WTC11 (cell line): ENCODE data around the gene CFAP74. TPM values are rescaled to one million over a fixed set of nuclear protein-coding genes. Genes with fewer than 3 reads are reported as not detected.

ENCODE experiments used
- ATAC-seq: fragments of 200-7000 bp; cut with Tn5 transposase; 2 replicates; pipeline ENCODE4 v1.10.0; 2021; ENCODE audit warnings: mild to moderate bottlenecking, moderate library complexity
- CTCF ChIA-PET: fragments of 300-600 bp; sonication (Branson Sonifier 250); formaldehyde crosslinking; loops from one replicate; lab custom pipeline; 2021; ENCODE audit warnings: antibody characterized with exemption; lab: Charles Lee
- POLR2A ChIA-PET: fragments of 350-600 bp; sonication (Branson Sonifier 250); formaldehyde crosslinking; loops from one replicate; lab custom pipeline; 2021; ENCODE audit warnings: antibody characterized with exemption; lab: Charles Lee
- DNase-seq: peaks from one replicate; pipeline ENCODE4 v3.0.0; 2021; ENCODE audit warnings: low spot score
- H3K27ac Mint-ChIP-seq: 2 replicates; pipeline ENCODE4 v1.8.0; 2021; ENCODE audit warnings: mixed read lengths
- H3K27me3 Mint-ChIP-seq: 2 replicates; pipeline ENCODE4 v1.8.0; 2021; ENCODE audit warnings: low read depth, mild to moderate bottlenecking, moderate library complexity, mixed read lengths
- H3K36me3 Mint-ChIP-seq: 2 replicates; pipeline ENCODE4 v1.8.0; 2021; ENCODE audit warnings: mixed read lengths
- H3K4me1 Mint-ChIP-seq: 2 replicates; pipeline ENCODE4 v1.8.0; 2022; ENCODE audit warnings: mixed read lengths
- H3K4me3 Mint-ChIP-seq: 2 replicates; pipeline ENCODE4 v1.8.0; 2021; ENCODE audit warnings: mild to moderate bottlenecking, moderate library complexity, mixed read lengths
- H3K9me3 Mint-ChIP-seq: 2 replicates; pipeline ENCODE4 v1.8.0; 2021; ENCODE audit warnings: mixed read lengths
- ARID4B ChIP-seq: sonication (generic); formaldehyde crosslinking; IDR thresholded peaks from 2 replicates; pipeline ENCODE4 v1.8.0; 2023; ENCODE audit warnings: missing genetic modification reagents, mild to moderate bottlenecking, borderline replicate concordance
- E2F1 ChIP-seq: sonication (generic); formaldehyde crosslinking; IDR thresholded peaks from 2 replicates; pipeline ENCODE4 v1.8.0; 2022; ENCODE audit warnings: mild to moderate bottlenecking, missing genetic modification reagents
- ETV6 ChIP-seq: sonication (generic); formaldehyde crosslinking; IDR thresholded peaks from 2 replicates; pipeline ENCODE4 v1.8.1; 2022; ENCODE audit warnings: mild to moderate bottlenecking, missing genetic modification reagents
- GABPB1 ChIP-seq: sonication (generic); formaldehyde crosslinking; IDR thresholded peaks from 2 replicates; pipeline ENCODE4 v1.8.1; 2023; ENCODE audit warnings: mild to moderate bottlenecking, missing genetic modification reagents
- GRHL2 ChIP-seq: fragments of 250-450 bp; sonication (Bioruptor Pico); IDR thresholded peaks from 2 replicates; pipeline ENCODE4 v1.8.0; 2022; ENCODE audit warnings: mild to moderate bottlenecking, moderate library complexity; ENCODE audit not compliant: insufficient replicate concordance, severe bottlenecking
- KAT7 ChIP-seq: sonication (generic); formaldehyde crosslinking; IDR thresholded peaks from 2 replicates; pipeline ENCODE4 v1.8.1; 2023; ENCODE audit warnings: missing genetic modification reagents, mild to moderate bottlenecking, borderline replicate concordance
- MLX ChIP-seq: sonication (generic); formaldehyde crosslinking; IDR thresholded peaks from 2 replicates; pipeline ENCODE4 v1.8.1; 2023; ENCODE audit warnings: mild to moderate bottlenecking, missing genetic modification reagents, moderate library complexity
- NR1H2 ChIP-seq: sonication (generic); formaldehyde crosslinking; IDR thresholded peaks from 2 replicates; pipeline ENCODE4 v1.9.0; 2021; ENCODE audit warnings: mild to moderate bottlenecking, moderate library complexity, missing genetic modification reagents
- NR2C2 ChIP-seq: sonication (generic); formaldehyde crosslinking; IDR thresholded peaks from 2 replicates; pipeline ENCODE4 v1.8.0; 2022; ENCODE audit warnings: mild to moderate bottlenecking, missing genetic modification reagents
- ZNF138 ChIP-seq: sonication (generic); formaldehyde crosslinking; conservative IDR thresholded peaks from 2 replicates; pipeline ENCODE4 v1.8.1; 2022; ENCODE audit warnings: mild to moderate bottlenecking, moderate library complexity, missing genetic modification reagents
- ZSCAN18 ChIP-seq: fragments of 250-450 bp; sonication (Bioruptor Pico); IDR thresholded peaks from 2 replicates; pipeline ENCODE4 v2.1.2; 2022; ENCODE audit warnings: mild to moderate bottlenecking, moderate library complexity
- total RNA-seq: library from RNA; stranded (reverse); gene quantifications from 3 replicates; pipeline ENCODE4 v1.2.3, GENCODE V29; 2021

The CFAP74 gene
- total RNA-seq, 1 experiment from 2014 or later: 0.35 TPM

- TF ChIP-seq ZSCAN18 (CRISPR knock-in tag) (no peak), KAT7 (0 out of 2 replicates have a peak, but pooled peaks have one; percentile 48), MLX (CRISPR knock-in tag) (no peak), NR2C2 (CRISPR knock-in tag) (no peak), GRHL2 (CRISPR knock-in tag) (no peak)
Observed at GRCh38 chr1:1959840-1960479, 43.6 kb downstream of the CFAP74 start (continued).

- CTCF ChIA-PET: interaction anchor here (1.3 to 11.8 kb wide), 9 partner anchors 11 to 173 kb away, joined by 3 to 312 read pairs (median 11); partner anchors contain the start of genes CFAP74, GABRD and PRKCZ
- Mint-ChIP-seq H3K4me3 (peak overlapping the region; percentile 49), H3K27ac (no peak overlapping the region)
Observed at GRCh38 chr1:1959459-1959839, 44.1 kb downstream of the CFAP74 start.

More at GRCh38 chr1:1959459-1959839, 44.1 kb downstream of the CFAP74 start:
- no peak for TF ChIP-seq ETV6
- no peak for TF ChIP-seq ZSCAN18 (CRISPR knock-in tag)
- no peak for TF ChIP-seq ARID4B (CRISPR knock-in tag)
- no peak for TF ChIP-seq GABPB1 (CRISPR knock-in tag)
- TF ChIP-seq E2F1 (CRISPR knock-in tag): no peak
- no peak for TF ChIP-seq ZNF138 (CRISPR knock-in tag)
- no peak for TF ChIP-seq NR1H2 (CRISPR knock-in tag)
- no peaks in the 10 kb centered on the region; the same call in none of the 2 replicates for H3K27me3 Mint-ChIP-seq
- POLR2A ChIA-PET: interaction anchor here (0.5 kb wide), 1 partner anchor 83 kb away, joined by 4 read pairs; no protein-coding TSS in a partner anchor
- no peak for ATAC-seq
- H3K4me1 Mint-ChIP-seq: peaks cover 20% of the 10 kb centered on the region
- no peaks in the 10 kb centered on the region for H3K36me3 Mint-ChIP-seq
- peaks cover 6% of the 10 kb centered on the region for H3K9me3 Mint-ChIP-seq
- DNase-seq: no peak
